Stromal cell of bone marrow (primary cell): ENCODE measurements around the gene LPCAT2.

Experiments
- DNase-seq: peaks from one replicate; pipeline ENCODE4 v3.0.0-alpha.2; 2012; ENCODE audit warnings: low read depth

Gene LPCAT2, protein sequence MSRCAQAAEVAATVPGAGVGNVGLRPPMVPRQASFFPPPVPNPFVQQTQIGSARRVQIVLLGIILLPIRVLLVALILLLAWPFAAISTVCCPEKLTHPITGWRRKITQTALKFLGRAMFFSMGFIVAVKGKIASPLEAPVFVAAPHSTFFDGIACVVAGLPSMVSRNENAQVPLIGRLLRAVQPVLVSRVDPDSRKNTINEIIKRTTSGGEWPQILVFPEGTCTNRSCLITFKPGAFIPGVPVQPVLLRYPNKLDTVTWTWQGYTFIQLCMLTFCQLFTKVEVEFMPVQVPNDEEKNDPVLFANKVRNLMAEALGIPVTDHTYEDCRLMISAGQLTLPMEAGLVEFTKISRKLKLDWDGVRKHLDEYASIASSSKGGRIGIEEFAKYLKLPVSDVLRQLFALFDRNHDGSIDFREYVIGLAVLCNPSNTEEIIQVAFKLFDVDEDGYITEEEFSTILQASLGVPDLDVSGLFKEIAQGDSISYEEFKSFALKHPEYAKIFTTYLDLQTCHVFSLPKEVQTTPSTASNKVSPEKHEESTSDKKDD

DNA sequence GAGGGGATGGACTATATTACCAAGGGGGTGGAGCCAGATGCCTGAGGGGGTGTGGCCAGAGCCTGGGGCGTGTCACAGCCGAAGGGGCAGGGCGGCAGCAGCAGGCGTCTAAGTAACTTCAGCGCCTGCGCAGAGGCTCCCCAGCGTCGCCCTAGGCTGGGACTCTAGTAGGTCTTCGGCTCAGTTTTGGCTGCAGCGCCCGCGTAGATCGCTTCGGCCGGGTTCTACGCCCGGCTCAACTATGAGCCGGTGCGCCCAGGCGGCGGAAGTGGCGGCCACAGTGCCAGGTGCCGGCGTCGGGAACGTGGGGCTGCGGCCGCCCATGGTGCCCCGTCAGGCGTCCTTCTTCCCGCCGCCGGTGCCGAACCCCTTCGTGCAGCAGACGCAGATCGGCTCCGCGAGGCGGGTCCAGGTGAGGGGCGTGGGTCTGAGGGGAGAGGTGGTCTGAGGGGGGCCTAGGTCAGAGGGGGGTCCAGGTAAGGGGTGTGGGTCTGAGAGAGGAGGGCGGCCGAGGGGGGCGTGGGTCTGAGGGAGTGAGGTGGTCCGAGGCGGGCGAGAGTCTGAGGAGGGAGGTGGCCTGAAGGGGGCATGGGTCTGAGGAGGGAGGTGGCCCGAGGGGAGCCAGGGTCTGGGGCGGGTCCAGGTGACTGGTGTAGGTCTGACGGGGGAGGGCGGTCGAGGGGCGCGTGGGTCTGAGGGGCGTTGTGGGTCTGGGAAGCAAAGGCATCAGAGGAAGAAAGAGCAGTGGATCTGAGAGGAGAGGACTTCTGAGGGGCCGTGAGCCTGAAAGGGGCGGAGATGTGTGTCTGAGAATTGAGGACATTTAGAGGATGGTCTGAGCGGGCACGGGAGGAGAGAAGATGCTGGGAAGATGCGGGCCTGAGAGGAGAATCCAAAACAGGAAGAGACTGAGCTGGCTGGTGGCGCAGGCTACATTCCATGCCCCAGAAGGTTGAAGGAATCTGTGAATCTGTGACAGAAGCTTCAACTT is at the start of gene LPCAT2:
LPCAT2 (plus strand) TSS at position 132 of the 991 bp plus-strand sequence; CDS start at position 242, 110 bp downstream.
- DNase-seq: peak; percentile 64

DNA sequence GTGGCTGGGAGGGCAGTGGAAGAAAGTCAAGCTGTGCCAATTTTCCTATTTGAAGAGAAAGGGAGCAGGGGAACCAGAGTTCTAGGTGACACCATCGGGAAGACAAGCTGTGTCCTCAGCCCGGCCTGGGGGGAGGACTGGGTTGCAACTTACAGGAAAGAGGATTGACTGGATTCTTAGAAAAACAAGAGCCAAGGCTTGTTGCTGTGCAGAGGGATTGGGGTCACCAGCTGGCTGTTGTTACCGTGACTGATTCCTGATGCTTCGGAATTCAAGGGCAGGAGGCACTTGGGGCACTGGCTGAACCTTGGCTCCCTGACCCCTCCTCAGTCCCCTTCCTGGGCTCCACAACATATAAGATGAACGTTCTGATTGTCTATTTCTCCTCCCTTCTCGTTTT is 46.6 kb upstream of the LPCAT2 start:
- DNase-seq: no peak

DNA sequence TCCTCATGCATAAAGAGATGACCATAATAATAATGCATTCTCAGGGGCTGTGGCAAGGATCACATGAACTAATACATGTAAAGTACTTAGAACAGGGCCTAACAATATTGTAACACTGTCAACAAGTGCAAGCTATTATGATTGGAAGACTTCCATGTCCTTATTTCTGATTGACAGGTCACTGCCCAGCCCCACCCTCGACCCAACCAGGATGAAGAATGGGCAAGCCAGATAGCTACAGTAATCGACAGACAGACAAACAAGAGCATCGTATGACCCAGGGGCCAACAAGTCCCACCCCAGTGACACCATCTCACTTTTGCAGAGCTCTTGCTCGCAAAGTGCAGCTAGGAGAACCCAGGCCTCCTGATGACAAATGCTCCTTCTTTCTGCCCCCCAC is 44.5 kb upstream of the LPCAT2 start:
- no peak for DNase-seq

DNA sequence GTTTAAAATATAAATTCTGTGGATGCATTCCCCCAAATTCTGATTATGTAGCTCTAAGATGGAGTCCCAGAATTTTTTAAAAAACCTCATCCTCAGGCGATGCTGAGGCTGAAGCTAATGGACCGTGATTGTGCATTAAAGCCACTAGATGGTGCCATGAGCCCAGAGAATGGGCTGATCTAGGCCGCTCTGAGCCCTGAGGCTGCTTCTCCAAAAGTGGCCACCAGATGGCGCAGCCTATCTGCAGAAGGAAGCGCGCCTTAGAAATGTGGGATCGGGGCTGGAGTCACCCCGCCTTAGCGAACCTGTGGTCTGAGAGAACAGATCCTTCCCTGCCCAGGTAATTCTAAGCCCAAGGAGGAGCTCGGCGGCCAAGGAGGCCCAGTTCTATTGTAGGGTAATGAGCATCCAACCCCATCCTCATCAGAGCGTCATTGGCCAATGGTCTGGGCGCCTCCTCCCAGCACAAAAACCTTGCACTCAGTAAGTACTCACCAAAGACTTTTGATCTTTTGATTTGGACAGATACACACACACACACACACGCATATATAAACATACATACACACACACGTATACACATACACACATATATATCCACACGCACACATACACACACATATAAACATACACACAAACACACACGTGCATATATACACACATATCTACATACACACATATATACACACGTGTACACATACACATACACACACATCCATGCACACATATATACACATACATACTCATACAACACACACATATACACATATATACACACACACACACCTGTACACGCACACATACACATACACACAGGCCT is 43.6 kb upstream of the LPCAT2 start:
- peak; percentile 65 for DNase-seq

DNA sequence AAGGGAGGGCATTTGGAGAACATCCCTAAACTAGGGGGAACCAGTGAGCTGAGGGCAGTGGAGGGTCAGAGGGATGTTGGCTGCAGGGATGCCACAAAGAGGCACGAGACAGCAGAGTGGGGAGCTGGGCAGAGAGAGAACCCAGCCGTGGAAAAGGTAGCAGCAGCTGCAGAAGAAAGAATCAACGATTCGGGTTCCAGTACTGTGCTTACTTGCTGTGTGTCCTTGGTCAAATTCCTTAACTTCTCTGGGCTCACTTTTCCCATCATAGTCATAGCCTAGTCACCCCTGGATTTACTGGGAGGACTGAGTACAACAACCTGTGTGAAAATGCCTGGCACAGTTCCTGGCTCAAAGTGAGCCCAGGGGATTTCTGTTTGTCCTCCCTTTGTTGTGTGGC is 42.7 kb upstream of the LPCAT2 start:
- DNase-seq: no peak

DNA sequence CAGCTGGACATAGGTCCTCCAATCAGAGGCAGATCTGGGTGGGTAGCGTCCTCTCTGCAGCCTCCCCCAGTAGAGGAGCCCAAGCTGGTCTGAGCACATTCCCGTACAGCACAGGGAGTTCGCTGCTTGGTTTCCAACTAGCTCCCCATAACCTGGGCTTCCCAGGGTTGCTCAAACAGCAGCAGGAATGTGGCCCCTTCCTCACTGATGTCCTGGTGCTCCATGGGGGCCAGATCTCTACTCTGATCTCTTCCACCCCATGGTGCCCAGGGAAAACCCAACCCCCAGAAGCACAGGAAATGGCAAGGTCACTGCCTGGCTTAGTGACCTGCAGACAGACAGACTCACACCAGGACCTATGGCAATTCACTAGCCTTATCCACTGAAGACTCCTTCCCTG is 41.0 kb upstream of the LPCAT2 start:
- DNase-seq: no peak

DNA sequence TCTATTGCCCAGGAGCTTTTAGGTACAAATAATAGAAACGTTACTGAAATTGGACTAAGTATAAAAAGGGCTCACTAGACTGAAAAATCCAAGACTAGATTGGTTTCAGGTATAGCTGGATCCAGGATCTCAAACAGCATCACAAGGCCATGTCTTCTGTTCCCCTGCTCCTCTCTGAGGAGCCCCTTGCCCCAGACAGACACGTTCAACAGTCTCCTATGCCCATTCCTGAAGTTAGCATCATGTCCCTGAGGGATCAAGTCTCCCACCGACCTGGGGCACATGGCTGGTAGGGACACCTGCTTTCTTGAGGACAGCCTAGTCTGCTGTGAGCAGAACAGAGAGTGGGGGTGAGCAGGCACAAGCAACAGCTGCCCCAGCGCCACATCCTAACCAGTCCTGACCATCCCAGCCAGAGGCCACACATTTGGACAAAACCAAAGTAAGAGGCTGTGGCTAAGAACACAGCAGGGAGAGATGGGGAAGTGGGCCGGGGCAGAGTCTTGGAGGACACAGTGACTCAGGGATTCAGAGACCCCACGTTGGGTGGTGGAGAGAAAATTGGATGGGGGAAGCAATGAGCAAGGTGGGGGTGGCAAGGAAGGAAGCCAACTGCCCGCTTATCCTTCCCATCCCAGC is 40.4 kb upstream of the LPCAT2 start:
- DNase-seq: no peak

DNA sequence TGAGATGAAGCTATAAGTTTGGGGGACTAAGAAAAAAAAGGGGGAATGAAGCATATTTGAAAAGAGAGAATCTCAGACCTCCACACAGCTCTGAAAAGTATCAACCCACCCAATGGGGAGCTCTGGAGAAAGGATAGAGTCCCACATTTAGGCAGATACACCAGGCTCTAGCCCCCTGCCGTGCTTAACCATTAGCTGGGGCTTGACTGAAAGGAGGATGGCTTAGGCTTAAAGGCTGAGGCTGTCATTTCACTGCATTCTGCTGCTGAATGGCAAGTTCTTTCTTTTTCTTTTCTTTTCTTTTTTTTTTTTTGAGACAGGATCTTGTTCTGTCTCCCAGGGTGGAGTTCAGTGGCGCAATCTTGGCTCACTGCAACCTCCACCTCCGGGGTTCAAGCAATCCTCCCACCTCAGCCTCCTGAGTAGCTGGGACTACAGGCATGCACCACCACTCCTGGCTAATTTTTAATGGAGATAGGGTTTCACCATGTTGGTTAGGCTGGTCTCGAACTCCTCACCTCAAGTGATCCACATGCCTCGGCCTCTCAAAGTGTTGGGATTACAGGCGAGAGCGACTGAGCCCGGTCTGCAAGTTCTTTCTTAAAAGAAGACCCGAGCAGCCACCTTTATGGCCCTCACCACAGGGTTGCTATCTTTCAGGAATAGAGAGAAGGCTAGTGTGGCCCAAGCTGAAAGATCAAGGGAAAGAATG is 38.9 kb upstream of the LPCAT2 start:
- DNase-seq: no peak

DNA sequence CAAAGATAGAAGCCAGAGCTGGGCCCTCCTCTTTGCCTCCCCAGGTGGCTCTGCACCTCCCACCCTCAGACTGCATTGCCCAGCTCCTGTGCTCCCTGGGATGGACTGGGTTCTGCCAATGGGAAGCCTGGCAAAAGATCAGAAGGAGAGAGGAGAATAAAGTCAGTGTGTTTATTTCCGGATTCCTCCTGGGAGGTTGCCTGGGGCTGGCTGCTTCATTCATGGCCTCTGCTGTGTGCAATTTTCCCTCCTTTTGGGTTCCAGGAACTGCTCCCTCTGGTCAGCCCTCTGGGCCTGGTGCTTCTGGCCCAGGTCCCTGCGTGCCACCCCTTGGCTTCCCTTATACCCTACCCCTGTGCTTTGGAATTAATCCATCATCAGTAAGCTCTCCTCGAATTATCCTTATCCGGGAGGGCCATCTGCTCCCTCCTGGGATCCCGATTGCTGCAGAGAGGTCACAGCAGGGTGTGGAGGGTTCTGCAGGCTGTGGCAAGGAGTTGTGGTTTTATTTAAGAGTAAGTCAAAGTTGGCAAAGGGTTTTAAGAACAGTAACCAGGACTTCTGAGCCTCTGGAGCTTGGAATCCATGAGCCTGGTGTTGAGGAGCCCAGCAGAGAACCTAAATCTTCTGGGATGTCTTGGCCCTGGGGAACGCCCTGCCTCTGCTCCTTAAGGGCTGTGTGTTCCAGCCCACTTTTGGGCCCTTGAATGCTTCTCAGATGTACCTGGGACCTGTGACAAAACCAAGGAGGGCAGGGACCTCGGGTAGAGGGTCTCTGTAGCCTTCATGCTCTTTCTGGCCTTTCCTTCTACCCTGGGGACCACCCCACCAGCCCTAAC is 38.1 kb upstream of the LPCAT2 start:
- DNase-seq: peak; percentile 60

DNA sequence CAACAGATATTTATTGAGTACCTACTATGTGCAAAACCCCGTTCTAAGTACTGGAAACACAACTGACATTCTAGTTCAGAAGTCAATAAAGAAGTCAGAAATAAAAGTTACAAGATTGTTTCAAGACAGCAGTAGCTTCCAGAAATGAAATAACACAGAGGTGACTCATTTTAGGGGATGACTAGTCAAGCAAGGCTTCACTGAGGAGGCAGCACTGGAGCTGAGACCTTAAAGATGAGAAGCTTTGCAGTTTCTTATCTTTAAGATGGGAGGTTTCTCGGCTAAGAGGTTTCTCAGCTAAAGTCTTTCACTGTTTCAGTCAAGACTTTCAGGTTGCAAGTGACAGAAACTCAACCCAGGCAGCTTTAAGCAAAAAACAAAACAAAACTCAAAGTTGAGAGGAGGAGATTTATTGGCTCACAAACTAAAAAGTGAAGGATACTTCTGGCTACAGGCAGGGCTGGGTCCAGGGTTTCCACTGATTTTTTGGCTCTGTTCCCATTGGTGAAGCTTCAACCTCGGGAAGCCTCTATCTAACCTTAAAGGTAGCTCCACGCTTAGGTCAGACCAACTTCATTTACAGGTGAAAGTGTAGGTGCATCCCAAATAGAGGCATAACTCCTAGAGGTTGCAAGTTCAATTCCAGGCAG is 37.3 kb upstream of the LPCAT2 start:
- DNase-seq: peak; percentile 76

DNA sequence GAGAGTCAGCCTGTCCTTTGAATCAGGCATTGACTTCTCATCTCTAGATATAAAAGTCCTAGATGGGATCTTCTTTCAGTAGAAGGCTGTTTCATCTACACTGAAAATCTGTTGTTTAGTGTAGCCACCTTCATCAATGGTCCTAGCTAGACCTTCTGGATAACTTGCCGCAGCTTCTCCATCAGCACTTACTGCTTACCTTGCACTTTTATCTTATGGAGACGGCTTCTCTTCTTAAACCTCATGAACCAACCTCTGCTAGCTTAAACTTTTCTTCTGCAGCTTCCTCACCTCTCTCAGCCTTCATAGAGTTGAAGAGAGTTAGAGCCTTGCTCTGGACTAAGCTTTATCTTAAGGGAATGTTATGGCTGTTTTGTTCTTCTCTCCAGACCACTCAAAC is 35.3 kb upstream of the LPCAT2 start:
- DNase-seq: no peak

DNA sequence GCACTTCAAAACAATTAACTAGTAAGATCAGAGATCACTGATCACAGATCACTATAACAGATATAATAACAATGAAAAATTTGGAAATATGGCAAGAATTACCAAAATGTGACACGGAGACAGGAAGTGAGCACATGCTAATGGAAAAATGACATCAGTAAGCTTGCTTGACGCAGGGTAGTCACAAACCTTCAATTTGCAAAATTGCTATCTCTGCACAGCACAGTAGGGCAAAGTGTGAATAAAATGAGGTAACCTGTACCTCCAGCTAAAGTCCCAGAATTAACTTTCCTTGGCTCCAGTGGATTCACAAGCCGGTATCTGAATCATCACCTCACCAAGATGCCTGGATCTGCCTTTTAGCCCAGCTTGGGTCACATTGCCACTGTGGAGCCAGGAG is 34.1 kb upstream of the LPCAT2 start:
- no peak for DNase-seq

DNA sequence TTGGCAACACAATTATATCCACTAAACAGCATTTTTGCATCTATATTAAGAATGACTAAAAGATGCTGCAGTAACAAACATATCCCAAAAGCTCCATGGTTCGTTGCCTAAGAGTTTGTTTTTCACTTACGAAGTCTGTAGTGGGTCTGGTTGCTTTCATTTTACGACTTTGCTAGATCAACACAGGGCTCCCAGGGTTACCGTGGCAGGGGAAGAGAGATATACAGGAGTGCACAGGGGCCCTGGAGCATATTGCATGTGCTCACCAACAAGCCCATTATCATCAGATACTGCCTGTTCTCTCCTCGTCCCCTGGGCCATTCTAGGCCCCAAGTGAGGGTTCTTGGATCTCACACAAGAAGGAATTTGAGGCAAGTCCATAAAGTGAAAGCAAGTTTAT is 33.0 kb upstream of the LPCAT2 start:
- no peak for DNase-seq

DNA sequence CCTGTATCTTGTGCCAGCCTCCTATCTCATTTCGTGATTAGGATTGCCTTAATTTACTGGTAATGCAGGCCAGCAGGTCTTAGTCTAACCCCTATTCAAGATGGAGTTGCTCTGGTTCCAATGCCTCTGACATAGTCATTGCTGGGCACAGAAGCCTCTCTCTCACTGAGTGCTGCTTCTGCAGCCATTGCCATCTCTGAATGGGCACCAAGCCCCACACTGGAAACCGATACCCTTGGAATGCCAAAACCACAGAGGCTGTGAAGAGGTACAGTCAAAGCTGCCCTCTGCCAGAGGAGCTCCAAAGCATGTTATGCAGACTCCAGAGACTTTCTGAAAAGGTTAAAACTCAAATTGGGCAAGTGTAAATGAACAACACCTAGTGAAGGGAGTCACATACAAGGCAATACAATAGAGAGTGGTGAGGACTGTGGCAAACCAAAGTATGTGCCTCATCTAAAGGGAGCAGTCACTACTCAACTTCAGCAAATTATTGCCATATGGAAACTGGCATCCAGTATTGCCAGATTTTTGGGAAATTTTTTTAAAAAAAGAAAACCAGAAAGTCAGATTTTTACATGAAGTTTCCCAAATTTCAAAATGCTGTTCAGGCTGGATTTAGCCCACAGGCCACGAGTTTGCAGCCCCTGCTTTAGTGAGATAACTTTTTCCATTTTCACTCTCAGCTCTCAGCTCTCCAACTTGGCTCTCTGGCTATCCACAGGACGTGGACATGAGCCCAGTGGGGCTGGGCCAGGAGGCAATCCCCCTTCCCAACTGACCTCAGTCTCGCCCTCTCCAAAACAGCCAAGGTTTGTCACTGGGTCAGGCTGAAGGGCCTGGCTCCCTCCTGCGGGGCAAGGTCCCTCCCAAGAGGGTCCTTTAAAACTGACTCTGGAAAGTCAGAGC is 32.0 kb upstream of the LPCAT2 start:
- peak; percentile 54 for DNase-seq

DNA sequence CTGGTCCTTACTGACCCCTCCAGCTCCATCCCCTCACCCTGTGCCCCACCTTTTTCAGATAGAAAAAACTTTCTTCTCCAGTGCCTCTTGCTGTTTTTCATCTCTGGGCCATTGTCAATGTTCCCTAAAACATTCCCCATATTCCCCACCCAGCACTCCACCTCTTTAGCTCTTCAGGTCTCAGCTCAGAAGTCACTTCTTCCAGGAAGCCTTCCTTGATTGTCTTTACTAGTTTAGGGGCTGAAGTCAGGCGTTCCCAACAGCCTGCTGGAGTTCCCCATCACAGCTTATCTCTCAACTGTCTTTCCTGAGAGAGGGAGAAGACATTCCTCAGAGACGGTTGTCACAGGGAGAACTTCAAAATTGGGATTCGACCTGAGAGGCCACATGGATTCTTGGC is 31.1 kb upstream of the LPCAT2 start:
- DNase-seq: no peak

DNA sequence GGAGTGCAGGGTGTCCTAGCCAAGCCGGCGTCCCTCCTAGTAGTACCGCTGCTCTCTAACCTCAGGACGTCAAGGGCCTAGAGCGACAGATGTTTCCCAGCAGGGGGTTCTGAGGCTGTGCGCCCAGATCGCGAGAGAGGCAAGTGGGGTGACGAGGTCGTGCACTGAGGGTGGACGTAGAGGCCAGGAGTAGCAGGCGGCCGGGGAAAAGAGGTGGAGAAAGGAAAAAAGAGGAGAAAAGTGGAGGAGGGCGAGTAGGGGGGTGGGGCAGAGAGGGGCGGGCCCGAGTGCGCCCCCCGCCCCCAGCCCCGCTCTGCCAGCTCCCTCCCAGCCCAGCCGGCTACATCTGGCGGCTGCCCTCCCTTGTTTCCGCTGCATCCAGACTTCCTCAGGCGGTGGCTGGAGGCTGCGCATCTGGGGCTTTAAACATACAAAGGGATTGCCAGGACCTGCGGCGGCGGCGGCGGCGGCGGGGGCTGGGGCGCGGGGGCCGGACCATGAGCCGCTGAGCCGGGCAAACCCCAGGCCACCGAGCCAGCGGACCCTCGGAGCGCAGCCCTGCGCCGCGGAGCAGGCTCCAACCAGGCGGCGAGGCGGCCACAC is 29.9 kb upstream of the LPCAT2 start, which contains the start of gene MMP2:
MMP2 (plus strand) TSS at position 372 of the 603 bp plus-strand sequence. CDS start 282 bp downstream, outside the sequence.
- peak; percentile 77 for DNase-seq

DNA sequence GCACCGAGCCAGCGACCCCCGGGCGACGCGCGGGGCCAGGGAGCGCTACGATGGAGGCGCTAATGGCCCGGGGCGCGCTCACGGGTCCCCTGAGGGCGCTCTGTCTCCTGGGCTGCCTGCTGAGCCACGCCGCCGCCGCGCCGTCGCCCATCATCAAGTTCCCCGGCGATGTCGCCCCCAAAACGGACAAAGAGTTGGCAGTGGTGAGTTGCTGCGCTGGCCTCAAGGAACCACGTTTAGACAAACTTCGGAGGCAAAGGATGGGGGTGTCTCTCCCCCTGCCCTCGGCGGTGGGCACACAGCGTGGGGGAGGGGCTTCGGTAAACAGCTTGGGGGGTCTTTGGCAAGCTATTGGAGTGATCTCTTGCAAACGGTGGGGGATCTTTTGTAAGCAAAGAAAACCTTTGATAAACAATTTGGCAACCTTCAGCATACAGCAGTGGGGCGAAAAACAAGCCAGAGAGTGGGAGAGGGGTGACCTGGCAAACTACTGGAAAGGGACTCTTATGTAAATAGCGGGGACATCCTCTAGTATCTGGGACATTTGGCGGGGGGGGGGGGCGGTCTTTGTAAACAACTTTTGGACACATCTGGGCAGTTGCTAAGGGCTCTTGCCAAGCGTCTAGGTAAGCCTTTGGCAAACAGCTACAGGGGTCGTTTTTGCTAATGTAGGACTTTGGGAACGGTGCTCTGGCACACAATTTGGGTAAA is 29.3 kb upstream of the LPCAT2 start:
- no peak for DNase-seq
